HL-60 (cell line): ENCODE results near the gene UBL3.

Experiments used
- POLR2AphosphoS5 ChIP-seq: IDR thresholded peaks from 2 replicates; pipeline ENCODE4 v1.6.1; 2012; ENCODE audit warnings: low read depth
- TF ChIP-seq, protein P1 (sequence below): IDR thresholded peaks from one replicate; pipeline ENCODE4 v1.5.1; 2011; ENCODE audit warnings: low read length, control low read depth, inconsistent platforms; ENCODE audit not compliant: insufficient read depth

DNA sequence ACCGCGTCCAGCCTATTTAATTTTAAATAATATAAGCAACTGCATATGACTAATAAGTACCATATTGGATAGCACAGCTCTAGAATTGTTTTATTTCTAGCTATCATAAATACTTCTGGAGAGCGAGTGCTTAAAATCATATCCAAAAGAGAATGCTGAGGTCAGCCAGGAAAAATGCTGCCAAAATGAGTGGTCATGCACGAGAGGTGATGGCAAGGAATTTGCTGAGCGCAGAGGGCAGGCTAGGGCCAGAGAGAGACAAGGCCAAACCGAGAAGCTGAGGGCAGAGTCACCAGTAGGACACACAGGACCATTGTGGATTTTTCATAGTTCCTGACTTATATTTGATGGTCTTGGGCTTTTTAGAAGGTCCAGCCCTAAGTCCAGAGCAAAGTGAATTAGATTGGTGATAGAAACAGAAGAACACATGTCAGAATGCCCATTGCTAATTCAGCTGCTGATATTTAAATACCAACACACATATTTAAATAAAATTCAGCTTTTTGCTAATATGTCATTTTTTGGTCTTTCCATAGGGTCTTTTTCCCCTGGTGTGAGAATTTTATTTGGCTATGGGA lies 33.6 kb upstream of the UBL3 start:
- TF ChIP-seq, protein P1, sequence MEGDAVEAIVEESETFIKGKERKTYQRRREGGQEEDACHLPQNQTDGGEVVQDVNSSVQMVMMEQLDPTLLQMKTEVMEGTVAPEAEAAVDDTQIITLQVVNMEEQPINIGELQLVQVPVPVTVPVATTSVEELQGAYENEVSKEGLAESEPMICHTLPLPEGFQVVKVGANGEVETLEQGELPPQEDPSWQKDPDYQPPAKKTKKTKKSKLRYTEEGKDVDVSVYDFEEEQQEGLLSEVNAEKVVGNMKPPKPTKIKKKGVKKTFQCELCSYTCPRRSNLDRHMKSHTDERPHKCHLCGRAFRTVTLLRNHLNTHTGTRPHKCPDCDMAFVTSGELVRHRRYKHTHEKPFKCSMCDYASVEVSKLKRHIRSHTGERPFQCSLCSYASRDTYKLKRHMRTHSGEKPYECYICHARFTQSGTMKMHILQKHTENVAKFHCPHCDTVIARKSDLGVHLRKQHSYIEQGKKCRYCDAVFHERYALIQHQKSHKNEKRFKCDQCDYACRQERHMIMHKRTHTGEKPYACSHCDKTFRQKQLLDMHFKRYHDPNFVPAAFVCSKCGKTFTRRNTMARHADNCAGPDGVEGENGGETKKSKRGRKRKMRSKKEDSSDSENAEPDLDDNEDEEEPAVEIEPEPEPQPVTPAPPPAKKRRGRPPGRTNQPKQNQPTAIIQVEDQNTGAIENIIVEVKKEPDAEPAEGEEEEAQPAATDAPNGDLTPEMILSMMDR: no peak
- TF ChIP-seq POLR2AphosphoS5: no peak
